ENCODE results near the gene SRGAP3.

SRGAP3 gene

GRCh38 chr3:9036404-9037131 lies 212.9 kb downstream of the SRGAP3 start:
- no peak for DNase-seq (ENCODE audit: low read depth, low spot score)
- H3K27ac ChIP-seq: no peak overlapping the region

DNA sequence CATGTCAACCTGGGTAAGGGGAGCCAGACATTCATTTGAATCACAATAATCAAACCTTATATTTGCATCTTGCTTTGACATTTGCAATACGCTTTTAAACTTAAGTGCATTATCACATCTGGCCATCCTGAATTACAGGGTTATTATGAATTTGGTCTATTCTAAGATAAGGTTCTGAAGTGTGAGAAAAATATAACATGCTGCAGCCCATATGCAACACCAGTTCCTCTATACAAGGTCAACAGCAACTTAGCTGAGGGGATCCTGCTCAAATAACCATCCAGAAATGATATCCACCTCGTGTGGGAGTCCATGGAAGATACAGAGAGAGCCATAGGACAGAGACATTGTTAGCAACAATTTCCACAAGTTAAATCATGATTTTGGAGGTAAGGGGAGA lies 213.5 kb downstream of the SRGAP3 start:
- no peak overlapping the region for H3K27ac ChIP-seq
- no peak for DNase-seq (ENCODE audit: low read depth, low spot score)

GRCh38 chr3:9035473-9035872 lies 214.0 kb downstream of the SRGAP3 start:
- DNase-seq (ENCODE audit: low read depth, low spot score): no peak
- no peak overlapping the region for H3K27ac ChIP-seq

GRCh38 chr3:9033867-9034266 lies 215.6 kb downstream of the SRGAP3 start:
- DNase-seq (ENCODE audit: low read depth, low spot score): no peak
- no peak overlapping the region for H3K27ac ChIP-seq

- DNase-seq (ENCODE audit: low read depth, low spot score): no peak
- no peak overlapping the region for H3K27ac ChIP-seq
Observed at GRCh38 chr3:9032231-9032777, 217.1 kb downstream of the SRGAP3 start.

- H3K27ac ChIP-seq: no peak overlapping the region
- DNase-seq (ENCODE audit: low read depth, low spot score): no peak
Observed at GRCh38 chr3:9030034-9030433, 219.4 kb downstream of the SRGAP3 start.

DNA sequence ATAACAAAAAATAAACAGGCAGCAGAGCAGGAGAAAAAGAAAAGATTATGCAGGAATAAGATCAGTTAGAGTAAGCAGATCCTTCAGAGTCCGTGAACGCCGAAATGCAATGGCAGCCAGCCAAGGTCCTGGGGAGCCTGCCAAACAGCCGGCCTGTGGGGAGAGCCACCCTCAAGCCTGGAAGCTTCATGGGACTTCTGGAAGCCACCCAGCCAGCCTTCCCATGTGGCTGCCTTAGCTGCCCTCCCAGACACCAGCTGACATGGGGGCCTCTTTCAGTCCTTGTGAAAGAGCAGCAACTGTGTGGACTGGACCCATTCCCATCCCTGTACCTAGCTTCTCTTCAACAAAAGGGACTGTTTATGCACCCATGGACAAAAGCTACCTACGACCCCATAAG lies 221.3 kb downstream of the SRGAP3 start:
- DNase-seq (ENCODE audit: low read depth, low spot score): no peak

DNA sequence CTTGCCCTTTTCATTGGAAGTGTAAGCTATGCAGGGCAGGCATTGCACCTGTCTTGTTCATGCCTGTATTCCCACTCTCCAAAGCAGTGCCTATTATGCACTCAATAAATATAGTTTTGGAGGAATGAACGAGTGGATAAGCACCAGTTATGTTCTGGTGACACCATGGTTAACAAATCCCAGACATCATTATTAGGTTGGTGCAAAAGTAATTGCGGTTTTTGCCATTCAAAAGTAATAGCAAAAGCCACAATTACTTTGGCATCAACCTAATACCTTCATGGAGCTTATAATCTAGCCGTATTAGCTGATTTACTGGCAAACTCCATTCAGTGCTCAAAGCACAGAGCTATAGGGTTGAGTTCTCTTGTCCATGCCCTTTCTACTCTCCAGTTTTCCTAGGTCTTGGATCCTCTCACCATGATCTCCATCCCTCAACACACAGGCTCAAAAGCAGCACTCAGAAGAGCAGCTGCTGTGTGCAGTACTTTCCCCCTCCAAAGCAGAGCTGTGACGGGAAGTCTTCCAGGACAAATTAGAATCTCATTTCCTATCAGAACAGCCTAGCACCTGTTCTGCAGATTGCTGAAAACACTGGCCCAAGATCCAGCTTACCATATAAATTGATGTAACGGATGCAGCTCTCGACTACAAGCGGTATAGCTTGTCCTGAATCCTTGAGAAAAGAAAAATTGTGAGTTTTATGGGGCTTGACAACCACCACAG lies 223.0 kb downstream of the SRGAP3 start:
- no peak for DNase-seq (ENCODE audit: low read depth, low spot score)
- H3K27ac ChIP-seq: no peak overlapping the region

More for the DNA sequence above, 221.3 kb downstream of the SRGAP3 start:
- no peak overlapping the region for H3K27ac ChIP-seq

- DNase-seq (ENCODE audit: low read depth, low spot score): no peak
Observed at GRCh38 chr3:9024341-9024740, 225.1 kb downstream of the SRGAP3 start.

DNA sequence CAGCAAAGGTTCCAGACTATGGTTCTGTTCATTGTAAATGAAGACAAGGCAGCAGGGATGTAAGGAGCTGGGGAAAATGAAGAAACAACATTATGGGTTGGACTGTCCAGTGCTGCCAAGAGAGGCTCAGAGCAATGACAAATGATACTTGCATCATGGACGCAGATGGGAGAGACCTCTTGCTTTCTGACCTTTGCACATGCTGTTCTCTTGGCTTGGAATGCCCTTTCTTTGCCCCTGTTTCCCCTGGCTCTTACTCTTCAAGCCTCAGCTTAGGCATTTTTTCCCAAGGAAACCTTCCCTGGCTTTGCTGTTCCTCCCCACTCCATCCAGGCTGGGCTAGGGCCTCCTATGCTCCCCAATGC lies 226.2 kb downstream of the SRGAP3 start:
- no peak overlapping the region for H3K27ac ChIP-seq
- DNase-seq (ENCODE audit: low read depth, low spot score): no peak

More at GRCh38 chr3:9024341-9024740, 225.1 kb downstream of the SRGAP3 start:
- H3K27ac ChIP-seq: no peak overlapping the region

DNA sequence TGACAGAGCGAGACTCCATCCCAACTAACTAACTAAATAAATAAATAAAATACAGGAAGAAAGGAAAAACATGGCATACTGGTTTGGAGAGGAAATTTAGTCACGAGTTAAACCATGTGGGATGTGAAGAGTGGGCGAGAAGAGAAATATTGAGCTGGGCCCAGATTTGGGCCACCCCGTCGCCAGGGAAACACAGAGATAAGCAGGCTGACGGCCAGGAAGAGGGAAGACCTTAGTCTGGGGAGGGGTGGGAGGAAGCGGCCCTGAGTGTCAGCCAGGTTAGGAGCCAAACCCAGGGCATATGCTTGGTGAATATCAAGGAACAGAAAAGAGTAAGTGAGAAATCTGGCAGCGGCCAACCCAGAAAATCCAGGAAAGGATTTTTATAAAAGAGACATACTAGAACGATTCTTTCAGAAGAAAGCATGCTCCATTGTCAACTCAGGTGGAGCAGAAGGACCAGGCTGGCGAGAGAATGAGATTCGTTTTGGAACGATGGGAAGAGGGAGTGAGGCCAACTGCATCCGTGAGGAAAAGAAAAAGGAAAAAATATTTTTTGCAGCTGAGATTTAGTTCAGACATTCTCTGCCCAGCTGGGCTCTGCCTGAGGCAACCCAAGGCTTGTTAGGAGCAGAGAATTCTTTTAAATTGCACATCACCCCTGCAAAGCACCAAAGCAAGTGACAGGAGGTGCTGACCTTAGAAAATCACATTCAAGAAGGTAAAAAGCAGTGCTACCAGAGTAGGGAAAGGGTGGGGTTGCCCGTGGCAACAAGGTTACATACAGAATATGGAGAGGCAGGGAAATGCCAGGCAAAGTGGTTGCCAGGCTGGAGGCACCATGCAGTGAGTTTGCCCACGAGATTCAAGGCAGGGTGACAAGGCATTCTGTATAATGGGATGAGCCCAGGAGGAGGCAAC lies 226.9 kb downstream of the SRGAP3 start:
- no peak overlapping the region for H3K27ac ChIP-seq
- DNase-seq (ENCODE audit: low read depth, low spot score): no peak

GRCh38 chr3:9021271-9022009 lies 228.0 kb downstream of the SRGAP3 start:
- H3K27ac ChIP-seq: no peak overlapping the region
- no peak for DNase-seq (ENCODE audit: low read depth, low spot score)

DNA sequence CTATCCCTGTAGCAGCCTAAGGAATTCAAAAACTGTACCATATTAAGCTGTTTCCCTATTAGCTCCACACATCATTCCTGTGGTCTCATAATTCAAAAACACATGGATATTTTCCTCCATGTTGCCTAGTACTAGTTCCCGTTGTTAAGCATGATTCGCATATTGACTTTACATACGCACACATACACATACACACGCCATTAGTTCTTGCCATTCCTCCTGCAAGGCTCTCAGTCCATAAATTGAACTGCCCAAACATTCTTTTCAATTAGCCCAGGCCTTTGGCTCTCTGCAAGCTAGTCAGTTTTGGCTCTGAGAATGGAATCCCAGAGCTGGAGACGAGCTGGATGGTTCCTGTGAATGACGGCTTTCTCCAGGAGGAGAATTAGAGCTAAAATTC lies 229.0 kb downstream of the SRGAP3 start:
- no peak for DNase-seq (ENCODE audit: low read depth, low spot score)
- no peak overlapping the region for H3K27ac ChIP-seq

- no peak for DNase-seq (ENCODE audit: low read depth, low spot score)
- no peak overlapping the region for H3K27ac ChIP-seq
Observed at GRCh38 chr3:9019259-9019961, 230.0 kb downstream of the SRGAP3 start.

- no peak for DNase-seq (ENCODE audit: low read depth, low spot score)
- H3K27ac ChIP-seq: no peak overlapping the region
Observed at GRCh38 chr3:9015250-9015649, 234.2 kb downstream of the SRGAP3 start.

DNA sequence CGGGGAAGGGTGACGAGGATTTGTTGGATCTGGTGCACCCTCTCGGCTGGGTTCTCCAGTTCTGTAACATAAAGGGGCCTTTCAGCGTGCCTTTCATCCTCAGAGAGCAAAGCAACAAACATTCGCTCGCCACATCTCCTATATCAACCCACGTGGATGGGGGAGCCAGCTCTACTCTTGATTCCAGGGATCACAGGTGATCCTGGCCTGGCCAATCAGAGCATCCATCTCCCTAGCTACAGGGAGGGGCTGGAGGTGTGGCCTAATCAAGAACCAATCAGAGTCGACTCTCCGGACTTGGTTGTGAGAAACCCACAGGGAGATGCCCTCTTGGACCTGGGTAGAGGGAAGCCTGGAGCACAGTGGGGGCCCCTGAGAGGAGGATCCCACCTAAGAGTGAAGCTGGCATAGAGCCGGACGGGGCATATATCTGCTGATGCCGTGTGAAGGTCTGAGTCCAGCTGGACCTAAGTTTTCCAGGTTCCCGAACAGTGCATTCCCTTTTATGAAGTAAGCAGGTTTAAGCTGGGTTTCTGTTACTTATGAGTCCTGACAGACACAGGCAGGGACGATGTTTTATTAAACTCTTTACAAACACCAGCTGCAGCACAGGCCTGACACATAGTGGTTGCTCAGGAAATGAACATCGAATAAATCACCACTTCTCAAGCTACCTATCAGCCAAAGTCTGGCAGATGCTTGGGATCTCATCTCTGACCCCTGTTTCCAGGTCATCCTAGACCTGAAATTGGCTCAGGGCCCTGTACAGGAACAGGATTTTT lies 235.5 kb downstream of the SRGAP3 start:
- no peak for DNase-seq (ENCODE audit: low read depth, low spot score)
- H3K27ac ChIP-seq: no peak overlapping the region

GRCh38 chr3:9012521-9012920 lies 236.9 kb downstream of the SRGAP3 start:
- DNase-seq (ENCODE audit: low read depth, low spot score): no peak

GRCh38 chr3:9009976-9010545 lies 239.4 kb downstream of the SRGAP3 start:
- H3K27ac ChIP-seq: no peak overlapping the region
- no peak for DNase-seq (ENCODE audit: low read depth, low spot score)

More at GRCh38 chr3:9012521-9012920, 236.9 kb downstream of the SRGAP3 start:
- no peak overlapping the region for H3K27ac ChIP-seq
